ENCODE data around the gene CTNNBIP1. TPM values are rescaled to one million over a fixed set of nuclear protein-coding genes. Genes with fewer than 3 reads are reported as not detected.

CTNNBIP1 gene
- total and polyA plus RNA-seq, 9 of the 15 experiments (the other 6 are each of a cell fraction or from before 2014, with no cell fraction given) = 0.65 to 29.2 (median 14.7) TPM

- TF ChIP-seq USF1 (CRISPR knock-in tag; IDR thresholded peaks at IDR 0.05) (no peak), ZNF561 (CRISPR knock-in tag; conservative IDR thresholded peaks at IDR 0.05) (no peak), HBP1 (CRISPR knock-in tag; IDR thresholded peaks at IDR 0.05) (no peak), FOXK2 (conservative IDR thresholded peaks at IDR 0.05 in 1 of 2, IDR thresholded peaks at IDR 0.05 in 1 of 2; ENCODE audit: low read depth in 2 of 2) (peak; percentile 40 to 78), RBM22 (IDR thresholded peaks at IDR 0.05; ENCODE audit: low read depth, low read length, poor library complexity, severe bottlenecking) (peak; percentile 92), HDAC8 (tag; IDR thresholded peaks at IDR 0.05) (no peak; the same call in 1 of the 2 replicates), HMGXB4 (CRISPR knock-in tag; IDR thresholded peaks at IDR 0.05) (0 out of 2 replicates have a peak, but pooled peaks have one; percentile 20), YY1 (IDR thresholded peaks at IDR 0.05; ENCODE audit: borderline replicate concordance in 1 of 3, control insufficient read depth in 1 of 3, extremely low read depth in 1 of 3, insufficient read depth in 3 of 3, insufficient read length in 1 of 3, insufficient replicate concordance in 2 of 3, low read depth in 1 of 3, low read length in 2 of 3) (peak in 2 of 3 experiments; percentile 78 to 86), ZNF12 (CRISPR knock-in tag; IDR thresholded peaks at IDR 0.05) (no peak), RAD51 (IDR thresholded peaks at IDR 0.05; ENCODE audit: borderline replicate concordance, low read depth) (no peak), NCOA6 (IDR thresholded peaks at IDR 0.05) (no peak), ZNF165 (CRISPR knock-in tag; IDR thresholded peaks at IDR 0.05; ENCODE audit: borderline replicate concordance) (peak; percentile 34; the same call in 1 of the 2 replicates), HNRNPH1 (optimal IDR thresholded peaks at IDR 0.05; ENCODE audit: low read depth, low read length) (no peak), ZNF324 (CRISPR knock-in tag; IDR thresholded peaks at IDR 0.05) (no peak), NKRF (IDR thresholded peaks at IDR 0.05; ENCODE audit: borderline replicate concordance) (peak; percentile 90), PPARD (CRISPR knock-in tag; IDR thresholded peaks at IDR 0.05) (no peak), STAT5A (IDR thresholded peaks at IDR 0.05; ENCODE audit: borderline replicate concordance, low read length) (no peak), RHOXF2B (CRISPR knock-in tag; conservative IDR thresholded peaks at IDR 0.05) (peak; percentile 70; the same call in 1 of the 2 replicates), TCFL5 (CRISPR knock-in tag; conservative IDR thresholded peaks at IDR 0.05) (no peak), GTF2F1 (IDR thresholded peaks at IDR 0.05; ENCODE audit: low read depth, low read length) (peak; percentile 90; the same call in 1 of the 2 replicates), MTA2 (IDR thresholded peaks at IDR 0.05; ENCODE audit: low read depth) (no peak), ZC3H11A (IDR thresholded peaks at IDR 0.05; ENCODE audit: low read depth, low read length) (peak; percentile 84; the same call in 1 of the 2 replicates)
These were observed 33.1 kb upstream of the CTNNBIP1 start, which contains the start of the genes LZIC and NMNAT1 (continued) for GRCh38 chr1:9942939-9943788.
